SK-N-DZ (cell line): Measurements from ENCODE around the gene PEAR1. TPM values are rescaled to one million over a fixed set of nuclear protein-coding genes. Genes with fewer than 3 reads are reported as not detected.

Experiments used
- DNase-seq: peaks from one replicate; pipeline ENCODE4 v3.0.0-alpha.2; 2015; ENCODE audit warnings: low spot score
- polyA plus RNA-seq, 2 experiments: library from polyadenylated mRNA; depleted of rRNA; stranded (reverse); fragments of >200 nt; gene quantifications; 2 replicates each; pipeline ENCODE4 v1.2.3, GENCODE V29; 2014

The PEAR1 gene, protein sequence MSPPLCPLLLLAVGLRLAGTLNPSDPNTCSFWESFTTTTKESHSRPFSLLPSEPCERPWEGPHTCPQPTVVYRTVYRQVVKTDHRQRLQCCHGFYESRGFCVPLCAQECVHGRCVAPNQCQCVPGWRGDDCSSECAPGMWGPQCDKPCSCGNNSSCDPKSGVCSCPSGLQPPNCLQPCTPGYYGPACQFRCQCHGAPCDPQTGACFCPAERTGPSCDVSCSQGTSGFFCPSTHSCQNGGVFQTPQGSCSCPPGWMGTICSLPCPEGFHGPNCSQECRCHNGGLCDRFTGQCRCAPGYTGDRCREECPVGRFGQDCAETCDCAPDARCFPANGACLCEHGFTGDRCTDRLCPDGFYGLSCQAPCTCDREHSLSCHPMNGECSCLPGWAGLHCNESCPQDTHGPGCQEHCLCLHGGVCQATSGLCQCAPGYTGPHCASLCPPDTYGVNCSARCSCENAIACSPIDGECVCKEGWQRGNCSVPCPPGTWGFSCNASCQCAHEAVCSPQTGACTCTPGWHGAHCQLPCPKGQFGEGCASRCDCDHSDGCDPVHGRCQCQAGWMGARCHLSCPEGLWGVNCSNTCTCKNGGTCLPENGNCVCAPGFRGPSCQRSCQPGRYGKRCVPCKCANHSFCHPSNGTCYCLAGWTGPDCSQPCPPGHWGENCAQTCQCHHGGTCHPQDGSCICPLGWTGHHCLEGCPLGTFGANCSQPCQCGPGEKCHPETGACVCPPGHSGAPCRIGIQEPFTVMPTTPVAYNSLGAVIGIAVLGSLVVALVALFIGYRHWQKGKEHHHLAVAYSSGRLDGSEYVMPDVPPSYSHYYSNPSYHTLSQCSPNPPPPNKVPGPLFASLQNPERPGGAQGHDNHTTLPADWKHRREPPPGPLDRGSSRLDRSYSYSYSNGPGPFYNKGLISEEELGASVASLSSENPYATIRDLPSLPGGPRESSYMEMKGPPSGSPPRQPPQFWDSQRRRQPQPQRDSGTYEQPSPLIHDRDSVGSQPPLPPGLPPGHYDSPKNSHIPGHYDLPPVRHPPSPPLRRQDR
- 0.31 and 2.4 TPM in 2 replicates for polyA plus RNA-seq (2014; cell fraction: cytosol; rRNA removed)
- polyA plus RNA-seq (2014; cell fraction: nucleus; rRNA removed) = 3.7 and 4.1 TPM in 2 replicates

DNA sequence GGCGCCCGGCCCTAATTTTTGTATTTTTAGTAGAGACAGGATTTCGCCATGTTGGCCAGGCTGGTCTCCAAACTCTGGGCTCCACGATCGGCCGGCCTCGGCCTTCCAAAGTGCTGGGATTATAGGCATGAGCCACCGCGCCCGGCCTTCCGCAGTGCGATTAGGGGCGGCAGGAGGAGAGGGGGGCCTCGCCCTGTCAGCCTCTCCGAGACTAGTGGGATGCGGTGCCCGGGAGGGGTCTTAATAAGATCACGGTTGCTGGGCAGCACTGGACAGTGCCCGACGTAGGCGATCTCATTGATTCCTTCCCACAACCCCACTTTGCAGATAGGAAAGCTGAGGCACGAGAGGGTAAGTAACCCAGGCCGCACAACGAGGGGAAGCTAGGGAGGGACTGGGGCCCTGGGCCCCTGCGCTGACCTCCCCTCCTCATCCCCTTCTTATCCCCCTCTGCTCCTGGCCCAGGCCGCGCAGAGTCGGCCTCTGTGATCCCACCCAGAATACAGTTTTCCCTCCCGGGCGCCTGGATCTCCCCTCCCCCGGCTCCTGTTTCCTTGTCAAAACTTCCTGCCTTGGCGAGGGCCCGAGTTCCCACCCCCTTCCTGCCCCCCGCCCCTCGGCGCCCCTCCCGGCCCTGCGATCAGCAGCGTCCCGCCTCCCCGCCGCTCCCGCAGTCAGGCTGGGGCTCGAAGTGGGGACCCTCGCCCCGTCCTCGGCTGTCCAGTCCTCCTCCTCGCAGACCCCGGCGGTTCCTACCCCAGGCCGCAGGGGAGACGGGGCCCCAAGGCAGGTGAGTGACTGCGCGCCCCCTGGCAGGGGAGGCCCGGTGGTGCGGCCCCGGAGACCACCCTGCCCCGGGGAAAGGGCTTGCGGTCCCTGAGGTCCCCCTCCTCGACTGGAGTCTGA lies at the start of gene PEAR1:
Gene PEAR1, plus strand, starts transcription at position 671 of the 906 bp plus-strand sequence. CDS start 10,209 bp downstream, outside the sequence.
- DNase-seq = no peak

DNA sequence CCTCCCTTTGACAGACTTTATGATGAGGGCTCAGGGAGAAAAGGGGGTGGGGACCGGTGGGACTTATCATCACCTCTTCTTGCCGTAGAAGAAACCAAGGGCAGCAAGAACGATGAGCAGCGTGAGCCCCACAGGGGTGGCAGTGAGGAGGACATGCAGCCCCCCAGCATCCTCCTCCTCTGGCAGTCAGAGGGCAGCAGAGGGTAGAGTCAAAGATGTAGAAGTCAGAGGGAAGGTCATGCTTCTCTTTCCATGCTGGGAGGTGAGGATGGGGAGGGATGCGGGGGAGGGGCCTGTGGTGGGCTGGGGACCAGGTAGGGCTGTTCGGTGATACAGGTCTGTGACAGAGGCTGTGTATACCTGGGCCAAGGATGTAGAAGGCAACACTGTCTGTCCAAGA lies 49.4 kb upstream of the PEAR1 start:
- no peak for DNase-seq

DNA sequence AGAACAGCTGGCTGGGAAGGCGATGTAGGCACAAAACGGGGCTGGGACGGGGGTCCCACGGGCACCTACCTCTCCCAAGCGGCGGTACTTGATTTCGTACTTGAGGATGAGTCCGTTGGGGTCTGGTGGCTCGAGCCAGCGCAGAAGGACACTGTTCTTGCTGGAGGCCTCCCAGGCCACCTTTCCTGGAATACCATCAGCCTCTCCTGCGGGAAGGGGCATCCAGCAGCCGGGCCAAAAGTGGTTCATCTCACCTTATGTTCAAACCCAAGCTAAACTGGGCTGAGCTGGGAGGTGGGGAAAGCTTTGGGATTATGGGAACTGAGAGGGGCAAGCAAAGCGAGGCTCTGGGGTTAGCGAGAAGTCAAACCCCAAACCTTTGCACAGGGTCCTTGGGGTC lies 48.9 kb upstream of the PEAR1 start:
- DNase-seq = no peak

DNA sequence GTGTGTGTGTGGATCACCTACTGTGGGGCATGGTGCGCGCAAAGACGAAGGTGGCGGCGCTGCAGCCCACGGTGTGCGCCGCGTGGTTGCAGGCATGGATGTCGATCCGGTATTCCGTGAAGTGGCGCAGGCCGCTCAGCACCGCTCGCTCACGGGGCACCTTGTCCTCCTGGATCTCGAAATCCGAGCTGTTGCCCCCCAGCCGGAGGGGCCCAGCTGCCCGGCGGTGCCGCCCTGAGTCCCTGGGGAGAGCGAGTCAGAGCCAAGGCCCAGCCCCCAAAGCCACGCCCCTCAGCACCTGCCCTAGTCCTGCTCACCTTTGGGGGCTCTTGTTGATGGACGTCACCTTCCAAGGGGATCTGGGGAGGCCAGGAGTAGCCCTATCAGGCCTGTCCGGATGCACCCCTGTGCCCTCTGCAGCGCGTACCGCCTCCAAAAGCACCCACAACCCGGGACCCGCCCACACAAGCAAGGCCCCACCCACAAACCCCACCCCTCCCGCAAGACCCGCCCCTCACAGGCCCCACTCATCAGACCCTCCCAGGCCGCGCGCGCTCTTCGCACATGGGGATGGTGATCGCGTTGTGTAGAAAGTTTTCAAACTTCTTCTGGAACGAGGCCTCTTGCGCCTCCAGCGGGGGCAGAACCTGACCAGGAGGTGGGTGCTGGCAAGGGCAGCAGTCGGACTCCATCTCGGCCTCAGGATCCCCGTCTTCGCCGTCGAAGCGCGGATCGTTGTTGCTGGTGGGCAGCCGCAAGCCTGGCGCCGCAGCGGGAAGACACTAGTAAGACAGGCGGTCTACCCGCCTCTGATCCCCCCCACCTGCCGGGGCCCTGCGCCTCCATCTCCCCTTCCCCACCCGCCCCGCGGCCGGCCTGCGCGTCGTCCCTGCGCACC lies 48.2 kb upstream of the PEAR1 start:
- DNase-seq = no peak

DNA sequence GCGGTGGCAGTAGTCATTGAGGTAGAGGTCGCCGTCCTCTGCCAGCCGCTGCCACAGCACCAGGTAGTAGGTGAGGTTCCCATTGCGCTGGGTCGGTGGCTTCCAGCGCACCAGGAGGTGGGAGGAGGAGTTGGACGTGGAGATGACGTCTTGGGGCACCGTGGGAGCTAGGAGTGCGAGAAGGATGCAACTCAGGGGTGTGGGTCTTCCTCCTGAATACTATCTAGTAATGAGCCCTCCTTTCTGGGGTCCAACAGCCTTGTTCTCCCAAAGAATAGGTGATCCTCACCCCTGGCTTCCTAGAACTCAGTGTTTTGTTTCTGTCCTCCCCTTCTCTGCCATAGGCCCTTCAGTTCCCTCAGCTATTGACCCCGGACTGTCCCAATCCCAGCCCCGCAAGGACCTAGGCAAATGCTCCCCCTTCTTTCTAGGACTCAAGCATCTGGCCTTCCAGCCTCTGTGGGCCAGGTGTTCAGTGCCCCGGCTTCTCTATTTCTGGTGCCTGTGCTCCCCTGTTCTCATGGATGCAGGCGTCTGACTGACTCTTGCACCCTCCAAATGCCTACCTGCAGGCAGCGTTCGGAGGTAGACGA lies 47.5 kb upstream of the PEAR1 start:
- DNase-seq = no peak

DNA sequence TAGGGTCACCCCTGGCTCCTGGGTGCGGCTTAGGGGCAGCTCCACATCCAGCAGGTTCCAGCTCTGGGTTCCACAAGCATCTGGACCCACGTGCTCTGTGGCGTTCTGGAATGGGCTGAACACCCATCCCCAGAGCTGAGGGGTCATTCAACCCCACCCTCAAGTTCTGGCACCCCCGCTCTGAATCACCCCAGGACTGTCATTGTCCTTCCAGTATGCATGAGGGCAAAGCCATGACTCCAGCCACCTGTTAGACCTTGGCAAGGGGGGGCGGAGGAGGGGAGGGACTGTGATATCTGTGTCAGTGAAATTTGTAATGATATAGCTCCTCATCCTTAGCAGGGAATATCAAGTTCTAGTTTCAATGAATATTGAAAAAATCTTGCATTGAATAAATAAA lies 46.9 kb upstream of the PEAR1 start:
- no peak for DNase-seq

DNA sequence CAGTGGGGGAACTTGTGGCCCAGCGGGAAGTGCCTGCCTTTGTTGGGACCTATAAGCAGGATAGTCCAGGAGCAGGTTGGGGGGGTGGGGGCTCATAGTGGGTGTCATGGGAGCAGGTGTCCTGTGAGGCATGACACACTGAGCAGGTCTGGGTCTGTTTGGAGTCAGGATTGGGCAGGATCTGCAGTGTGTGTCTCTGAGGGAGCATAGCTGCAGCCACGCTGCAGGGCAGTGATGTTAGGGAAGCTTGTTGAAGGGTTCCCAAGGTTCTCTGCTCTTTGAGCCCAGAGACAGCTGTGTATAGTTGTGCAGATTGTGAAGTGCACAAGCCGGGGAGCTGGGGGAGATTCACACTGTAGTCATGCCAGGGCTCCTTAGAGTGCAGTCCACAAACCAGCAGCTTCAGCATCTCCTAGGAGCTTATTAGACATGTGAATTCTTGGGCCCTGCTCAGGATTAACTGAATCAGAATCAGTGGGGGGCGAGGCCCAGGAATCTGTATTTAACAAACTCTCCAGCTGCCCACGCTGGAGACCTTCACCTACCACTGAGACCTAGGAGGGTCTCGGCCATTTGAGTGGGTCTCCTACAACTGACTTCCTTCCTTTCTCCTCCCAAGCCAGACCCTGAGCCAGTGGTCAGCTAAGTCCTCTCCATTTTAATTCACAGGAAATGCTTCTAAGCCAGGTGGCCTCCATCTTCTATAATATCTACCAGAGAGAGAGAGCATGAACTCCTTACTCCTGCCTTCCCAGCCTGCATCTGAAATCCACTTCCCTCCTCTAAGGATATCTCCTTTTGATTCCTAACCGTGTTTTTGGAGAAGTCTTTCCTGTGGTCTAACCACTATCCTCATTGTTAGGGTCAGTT lies 45.7 kb upstream of the PEAR1 start:
- DNase-seq = no peak

DNA sequence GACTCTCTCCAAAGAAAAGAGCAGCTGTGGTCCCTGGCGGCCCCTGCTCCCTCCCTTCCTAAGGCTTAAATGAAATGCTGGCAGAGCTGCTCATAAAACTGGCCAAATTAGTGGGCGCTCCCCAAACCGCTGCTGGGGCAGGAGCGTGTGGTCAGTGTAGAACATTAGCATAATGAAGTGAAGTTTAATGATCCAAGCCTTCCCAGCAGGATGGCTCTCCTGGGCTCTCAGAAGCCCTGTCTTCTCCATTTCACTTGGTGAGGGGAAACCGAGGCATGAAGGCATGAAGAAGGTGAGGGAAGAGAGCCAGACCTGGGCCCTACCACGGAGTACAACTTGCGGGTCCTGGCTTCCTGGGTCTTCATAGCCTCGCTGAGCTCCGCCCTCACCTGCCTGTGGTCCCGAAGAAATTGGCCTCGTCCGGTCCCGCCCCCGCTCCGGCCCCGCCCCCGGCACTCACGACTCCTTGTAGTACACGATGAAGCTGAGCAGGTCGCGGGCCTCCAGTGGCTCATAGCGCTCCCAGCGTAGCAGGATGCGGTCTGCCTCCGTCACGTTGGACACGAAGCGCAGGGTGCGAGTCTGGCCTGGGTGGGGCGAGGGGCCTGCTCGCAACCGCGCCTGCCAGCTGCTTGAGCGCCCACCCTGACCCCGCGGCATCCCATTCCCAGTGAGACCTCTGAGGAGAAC lies 44.9 kb upstream of the PEAR1 start:
- DNase-seq = no peak

DNA sequence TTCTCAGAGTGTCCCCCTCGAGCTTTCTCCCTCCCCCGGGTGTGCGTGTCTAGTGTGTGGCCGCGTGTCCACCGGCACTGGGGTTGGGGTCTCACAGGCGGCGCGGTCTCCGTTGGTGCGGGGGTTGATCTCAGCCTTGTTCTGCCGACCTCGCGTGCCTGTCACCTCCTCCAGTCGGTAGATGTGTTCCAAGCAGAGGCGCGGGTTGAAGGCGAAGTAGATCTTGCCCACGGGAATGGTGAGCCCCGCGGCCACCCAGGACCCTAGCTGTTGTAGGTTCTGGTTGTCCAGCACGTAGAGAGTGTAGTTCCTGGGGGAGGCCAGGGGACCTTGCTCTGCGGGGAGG lies 44.4 kb upstream of the PEAR1 start:
- no peak for DNase-seq

DNA sequence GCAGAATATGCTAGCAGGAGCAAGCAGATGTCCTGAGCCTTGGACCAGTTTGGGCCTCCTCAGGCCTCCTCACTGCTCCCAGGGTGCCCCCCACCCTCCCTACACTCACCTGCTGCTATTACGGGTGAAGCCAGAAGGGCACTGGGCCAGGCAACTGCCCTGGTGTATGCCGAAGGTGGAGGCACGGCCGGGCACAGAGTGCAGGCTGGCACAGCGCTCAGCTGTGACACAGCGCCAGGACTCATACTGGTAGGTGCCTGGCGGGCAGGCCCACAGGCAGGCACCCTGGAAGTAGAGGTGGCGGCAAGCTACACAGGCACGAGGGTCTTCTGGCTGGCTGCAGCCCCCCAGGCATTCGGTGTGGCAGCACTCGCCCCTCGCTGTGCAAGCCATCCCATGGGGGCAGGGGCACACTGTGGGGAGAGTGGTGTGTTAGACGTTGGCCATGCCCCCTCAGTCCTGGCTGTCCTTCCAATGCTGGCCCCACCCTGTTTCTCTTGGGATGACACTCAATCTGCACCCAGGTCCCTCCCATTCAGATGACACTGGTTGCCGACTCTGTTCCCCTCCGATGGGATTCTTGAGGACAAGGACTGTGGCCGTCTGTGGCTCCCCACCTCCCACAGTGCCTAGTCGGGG lies 41.6 kb upstream of the PEAR1 start:
- no peak for DNase-seq

DNA sequence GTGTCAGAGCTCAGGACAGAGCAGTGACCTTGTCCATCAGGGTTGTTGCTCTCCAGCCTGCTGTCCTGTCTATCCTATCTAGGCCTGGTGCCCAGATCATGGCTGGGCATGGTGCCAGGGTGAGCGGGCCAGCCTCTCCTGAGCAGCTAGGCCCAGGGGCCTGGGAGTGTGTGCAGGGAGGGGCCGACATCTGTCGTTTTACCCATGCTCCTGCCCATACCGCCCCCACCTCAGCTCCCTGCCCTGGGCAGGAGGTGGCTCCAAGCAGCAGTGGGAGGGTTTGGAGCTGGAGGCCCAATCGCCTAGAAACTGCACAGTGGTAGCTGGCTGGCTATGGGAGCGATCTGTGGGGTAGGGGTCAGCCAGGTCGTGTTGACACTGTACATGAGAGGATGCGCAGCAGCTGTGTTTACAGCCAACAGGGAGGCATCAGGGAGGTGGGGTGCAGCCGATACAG lies 41.1 kb upstream of the PEAR1 start:
- peak; percentile 70 for DNase-seq

DNA sequence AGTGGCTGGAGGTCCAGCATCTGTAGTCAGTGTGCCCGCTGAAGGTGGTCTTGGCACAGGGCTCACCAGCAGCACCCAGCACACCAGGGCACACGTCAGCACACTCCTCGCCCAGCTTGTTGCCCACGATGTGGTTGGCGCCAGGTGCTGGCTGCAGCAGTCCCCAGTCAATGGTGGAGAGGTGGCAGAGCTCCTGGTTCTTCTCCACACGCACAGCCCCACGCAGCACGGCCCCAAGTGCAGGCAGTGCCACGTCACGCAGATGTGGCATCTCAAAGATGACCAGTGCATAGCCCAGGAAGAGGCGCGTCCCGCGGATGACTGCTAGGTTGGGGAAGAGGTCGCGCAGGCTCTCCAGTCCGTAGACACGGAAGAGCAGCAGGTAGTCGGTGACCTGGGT lies 39.8 kb upstream of the PEAR1 start:
- DNase-seq = no peak

DNA sequence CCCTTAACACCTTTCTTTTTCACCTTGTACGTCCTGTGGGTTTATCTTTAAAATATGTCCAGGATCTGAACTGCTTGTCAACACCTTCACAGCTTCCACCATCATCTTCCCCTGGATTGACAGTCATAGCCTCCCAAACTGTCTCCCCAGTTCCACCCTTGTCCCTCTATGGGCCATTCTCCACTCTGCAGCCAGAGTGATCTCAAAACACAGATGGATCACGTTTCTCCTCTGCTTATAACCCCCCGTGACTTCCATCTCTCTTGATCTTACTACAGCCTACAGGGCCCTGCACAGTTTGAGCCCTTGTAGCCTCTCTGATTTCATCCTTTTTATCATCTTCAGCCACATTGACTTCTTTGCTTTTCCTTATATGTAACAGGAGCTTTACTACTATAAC lies 38.9 kb upstream of the PEAR1 start:
- DNase-seq = no peak

DNA sequence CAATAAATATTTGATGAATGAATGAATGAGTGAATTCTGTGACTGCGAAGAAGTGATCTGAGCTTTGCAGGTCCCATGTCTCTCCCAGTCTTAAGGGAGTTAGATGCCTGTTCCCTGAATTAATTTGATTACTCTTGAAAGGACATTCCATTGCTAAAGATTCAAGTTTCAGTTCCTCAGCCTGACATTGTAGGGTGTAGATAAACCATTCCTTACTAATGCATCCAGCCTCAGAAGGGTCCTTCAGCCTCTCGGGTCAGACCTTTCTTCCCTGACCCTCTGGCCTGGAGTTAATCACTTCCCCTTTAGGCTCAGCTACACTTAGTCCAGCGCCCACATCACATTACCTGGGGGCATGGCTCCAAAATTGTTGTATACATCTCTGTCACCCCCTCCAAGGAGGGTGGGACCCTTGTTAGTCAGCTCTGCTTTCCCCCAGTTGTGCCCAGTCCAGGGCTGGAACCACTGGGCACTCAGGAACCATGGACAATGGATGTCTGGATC lies 37.2 kb upstream of the PEAR1 start:
- no peak for DNase-seq

DNA sequence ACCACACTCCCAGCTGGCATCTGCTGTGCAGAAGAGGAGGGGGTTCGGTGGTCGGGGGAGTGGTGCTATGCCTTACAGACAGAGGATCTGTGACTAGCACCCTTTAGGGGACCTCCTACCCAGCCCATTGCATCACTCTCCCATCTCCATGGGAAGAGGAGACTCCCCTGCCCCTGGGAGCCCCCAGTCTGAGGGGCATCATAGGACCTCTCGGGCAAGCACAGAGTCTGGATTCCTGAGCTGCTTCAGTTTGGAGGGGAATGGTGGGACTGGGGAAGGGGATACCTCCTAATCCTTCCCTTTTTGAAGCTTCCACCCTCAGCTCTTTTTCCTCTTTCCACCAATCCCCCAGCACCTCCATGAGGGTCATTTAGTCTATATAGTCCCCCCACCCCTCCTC lies 36.0 kb upstream of the PEAR1 start:
- no peak for DNase-seq

DNA sequence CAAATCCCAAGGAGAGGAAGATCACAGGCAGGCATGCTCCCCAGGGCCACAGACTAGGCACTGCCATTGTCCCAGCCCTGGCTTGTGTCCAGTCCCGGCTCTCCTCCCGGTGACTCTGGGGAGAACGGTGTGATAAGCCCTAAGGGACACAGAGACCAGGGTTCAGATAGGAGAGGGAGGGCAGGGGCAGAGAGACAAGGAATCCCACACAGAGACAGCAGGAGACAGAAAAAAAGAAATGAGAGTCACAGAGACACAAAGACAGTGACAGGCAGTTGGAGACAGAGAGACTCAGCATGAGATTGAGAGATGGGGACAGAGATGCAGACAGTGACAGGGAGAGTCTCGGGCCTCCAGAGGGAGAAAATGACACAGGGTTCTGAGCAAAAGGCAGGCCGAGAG lies 35.0 kb upstream of the PEAR1 start:
- peak; percentile 62 for DNase-seq

DNA sequence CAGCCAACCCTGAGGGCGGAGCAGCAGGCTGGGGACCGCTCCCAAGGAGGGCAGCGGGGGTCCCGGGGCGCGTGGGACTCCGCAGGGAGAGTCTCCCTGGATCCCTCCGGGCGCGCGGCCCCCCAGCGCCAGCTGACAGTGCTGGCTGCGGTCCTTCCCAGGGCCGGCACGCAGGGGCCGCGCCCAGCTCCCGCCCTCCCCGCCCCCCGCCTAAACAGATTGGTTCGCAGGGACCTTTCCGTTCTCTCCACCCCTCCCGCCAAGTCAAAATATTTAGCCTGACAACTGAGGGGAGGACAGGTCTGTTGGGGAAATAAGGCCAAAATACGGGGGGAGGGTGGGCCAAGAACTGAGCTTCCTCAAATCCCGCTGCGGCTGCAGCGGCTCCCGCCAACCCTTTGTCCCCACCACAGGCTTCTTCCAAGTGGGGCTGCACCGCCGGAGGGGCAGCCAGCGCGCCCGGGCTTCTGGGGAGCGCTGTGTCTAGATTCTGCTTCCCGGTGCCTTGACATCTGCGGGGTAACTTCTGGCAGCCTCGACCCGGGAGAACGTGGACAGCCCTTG lies 34.5 kb upstream of the PEAR1 start, which contains the start of gene INSRR:
Gene INSRR, minus strand, starts transcription at position 159 of the 564 bp plus-strand sequence. CDS start 496 bp downstream, outside the sequence.
- DNase-seq = peak; percentile 60
